ENCODE results near the gene PDE8A. TPM values are rescaled to one million over a fixed set of nuclear protein-coding genes. Genes with fewer than 3 reads are reported as not detected.

Gene PDE8A, protein sequence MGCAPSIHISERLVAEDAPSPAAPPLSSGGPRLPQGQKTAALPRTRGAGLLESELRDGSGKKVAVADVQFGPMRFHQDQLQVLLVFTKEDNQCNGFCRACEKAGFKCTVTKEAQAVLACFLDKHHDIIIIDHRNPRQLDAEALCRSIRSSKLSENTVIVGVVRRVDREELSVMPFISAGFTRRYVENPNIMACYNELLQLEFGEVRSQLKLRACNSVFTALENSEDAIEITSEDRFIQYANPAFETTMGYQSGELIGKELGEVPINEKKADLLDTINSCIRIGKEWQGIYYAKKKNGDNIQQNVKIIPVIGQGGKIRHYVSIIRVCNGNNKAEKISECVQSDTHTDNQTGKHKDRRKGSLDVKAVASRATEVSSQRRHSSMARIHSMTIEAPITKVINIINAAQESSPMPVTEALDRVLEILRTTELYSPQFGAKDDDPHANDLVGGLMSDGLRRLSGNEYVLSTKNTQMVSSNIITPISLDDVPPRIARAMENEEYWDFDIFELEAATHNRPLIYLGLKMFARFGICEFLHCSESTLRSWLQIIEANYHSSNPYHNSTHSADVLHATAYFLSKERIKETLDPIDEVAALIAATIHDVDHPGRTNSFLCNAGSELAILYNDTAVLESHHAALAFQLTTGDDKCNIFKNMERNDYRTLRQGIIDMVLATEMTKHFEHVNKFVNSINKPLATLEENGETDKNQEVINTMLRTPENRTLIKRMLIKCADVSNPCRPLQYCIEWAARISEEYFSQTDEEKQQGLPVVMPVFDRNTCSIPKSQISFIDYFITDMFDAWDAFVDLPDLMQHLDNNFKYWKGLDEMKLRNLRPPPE
- total RNA-seq (2012; rRNA removed), result 17.0 and 17.5 TPM in 2 replicates

DNA sequence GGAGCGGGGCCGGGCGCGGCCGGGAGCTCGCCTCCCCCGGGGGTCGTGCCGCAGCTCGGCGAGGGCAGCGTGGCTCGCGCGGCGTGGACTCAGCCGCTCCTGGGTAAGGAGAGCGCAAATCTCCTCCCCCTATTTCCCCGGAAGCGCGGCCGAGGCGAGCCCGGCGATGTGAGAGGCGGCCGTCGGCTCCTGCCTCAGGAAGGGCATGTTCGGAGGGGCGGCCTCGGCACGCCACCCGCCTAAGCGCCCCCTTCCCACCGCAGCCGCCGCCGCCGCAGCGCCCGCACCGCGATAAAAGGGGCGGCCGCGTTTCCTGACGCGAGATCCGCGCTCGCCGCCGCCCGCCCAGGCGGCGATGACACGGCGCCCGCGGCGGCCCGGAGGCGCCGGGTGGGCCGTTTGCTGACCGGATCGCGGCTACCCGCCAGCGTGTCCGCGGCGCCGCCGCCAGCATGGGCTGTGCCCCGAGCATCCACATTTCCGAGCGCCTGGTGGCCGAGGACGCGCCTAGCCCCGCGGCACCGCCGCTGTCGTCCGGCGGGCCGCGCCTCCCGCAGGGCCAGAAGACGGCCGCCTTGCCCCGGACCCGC is at the start of gene PDE8A:
Gene PDE8A, plus strand, starts transcription at position 146 of the 590 bp plus-strand sequence. Its CDS starts 307 bp downstream, at position 453.
- Histone ChIP-seq H3K4me1 (ENCODE audit: control insufficient read depth, insufficient read depth, low read length) (peaks cover 12% of the 10 kb centered on the region), H3K9ac (ENCODE audit: low read depth, low read length) (peak within 1 kb of the TSS; percentile 86), H3K4me2 (ENCODE audit: low read length) (peak within 1 kb of the TSS; percentile 96), H3K9me3 (replicated peaks; ENCODE audit: low read length) (no peaks in the 10 kb centered on the region), H3K4me3 (ENCODE audit: low read length) (peak within 1 kb of the TSS; percentile 91), H3K36me3 (ENCODE audit: insufficient read depth, low read length) (no peaks in the 10 kb centered on the region), H3K27me3 (ENCODE audit: control insufficient read depth, insufficient read depth, low read length) (no peaks in the 10 kb centered on the region)

DNA sequence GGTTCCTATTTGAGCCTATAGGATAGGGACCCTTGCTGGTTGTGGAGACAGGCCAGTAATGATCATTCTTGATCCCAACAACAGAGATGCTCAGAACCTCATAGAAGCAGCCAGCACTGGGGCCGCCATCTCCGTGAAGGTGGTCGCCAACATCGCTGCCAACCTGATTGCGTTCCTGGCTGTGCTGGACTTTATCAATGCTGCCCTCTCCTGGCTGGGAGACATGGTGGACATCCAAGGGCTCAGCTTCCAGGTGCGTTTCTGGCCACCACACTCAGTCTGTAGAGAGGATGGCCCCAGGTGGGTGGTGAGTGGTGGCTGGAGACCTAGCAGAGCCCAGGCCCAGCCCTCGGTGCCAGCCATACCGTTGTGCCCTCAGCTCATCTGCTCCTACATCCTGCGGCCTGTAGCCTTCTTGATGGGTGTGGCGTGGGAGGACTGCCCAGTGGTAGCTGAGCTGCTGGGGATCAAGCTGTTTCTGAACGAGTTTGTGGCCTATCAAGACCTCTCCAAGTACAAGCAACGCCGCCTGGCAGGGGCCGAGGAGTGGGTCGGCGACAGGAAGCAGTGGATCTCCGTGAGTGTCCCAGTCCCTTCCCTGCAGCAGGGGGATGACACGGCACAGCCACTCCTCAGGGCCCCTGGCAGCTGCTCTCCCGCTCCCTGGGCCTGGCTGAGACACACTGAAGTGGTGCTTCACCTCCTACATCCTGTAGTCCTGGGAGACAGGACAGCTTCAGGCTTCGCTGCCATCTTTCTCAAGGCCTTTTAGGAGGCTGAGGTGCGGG is 46.5 kb upstream of the PDE8A start:
- Histone ChIP-seq H3K4me2 (ENCODE audit: low read length) (no peak overlapping the region), H3K36me3 (ENCODE audit: insufficient read depth, low read length) (no peaks in the 10 kb centered on the region), H3K9me3 (replicated peaks; ENCODE audit: low read length) (no peaks in the 10 kb centered on the region), H3K4me1 (ENCODE audit: control insufficient read depth, insufficient read depth, low read length) (peaks cover 1% of the 10 kb centered on the region), H3K27me3 (ENCODE audit: control insufficient read depth, insufficient read depth, low read length) (peaks cover 15% of the 10 kb centered on the region), H3K9ac (ENCODE audit: low read depth, low read length) (no peak overlapping the region), H3K4me3 (ENCODE audit: low read length) (no peak overlapping the region)

DNA sequence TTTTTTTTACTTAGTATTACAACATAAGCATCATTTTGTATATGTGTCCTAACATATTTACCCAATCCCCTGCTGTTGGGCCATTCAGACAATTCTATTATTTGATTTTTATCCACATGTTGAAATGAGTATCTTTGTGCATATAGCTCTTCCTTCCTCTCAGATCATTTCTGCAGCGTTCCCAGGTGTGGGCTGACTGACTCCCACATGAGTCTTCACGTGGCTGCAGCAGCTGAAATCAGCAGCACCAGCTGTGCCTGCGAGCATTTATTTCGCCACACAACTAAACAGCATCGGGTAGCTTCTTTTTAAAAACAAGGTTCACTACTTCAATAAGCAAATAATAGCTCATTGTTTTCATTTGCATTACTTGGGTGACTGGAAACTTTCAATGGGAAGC is 44.5 kb upstream of the PDE8A start:
- Histone ChIP-seq H3K9me3 (replicated peaks; ENCODE audit: low read length) (no peaks in the 10 kb centered on the region), H3K4me1 (ENCODE audit: control insufficient read depth, insufficient read depth, low read length) (no peaks in the 10 kb centered on the region), H3K4me2 (ENCODE audit: low read length) (no peak overlapping the region), H3K9ac (ENCODE audit: low read depth, low read length) (no peak overlapping the region), H3K27me3 (ENCODE audit: control insufficient read depth, insufficient read depth, low read length) (peaks cover 15% of the 10 kb centered on the region), H3K4me3 (ENCODE audit: low read length) (no peak overlapping the region), H3K36me3 (ENCODE audit: insufficient read depth, low read length) (no peaks in the 10 kb centered on the region)

DNA sequence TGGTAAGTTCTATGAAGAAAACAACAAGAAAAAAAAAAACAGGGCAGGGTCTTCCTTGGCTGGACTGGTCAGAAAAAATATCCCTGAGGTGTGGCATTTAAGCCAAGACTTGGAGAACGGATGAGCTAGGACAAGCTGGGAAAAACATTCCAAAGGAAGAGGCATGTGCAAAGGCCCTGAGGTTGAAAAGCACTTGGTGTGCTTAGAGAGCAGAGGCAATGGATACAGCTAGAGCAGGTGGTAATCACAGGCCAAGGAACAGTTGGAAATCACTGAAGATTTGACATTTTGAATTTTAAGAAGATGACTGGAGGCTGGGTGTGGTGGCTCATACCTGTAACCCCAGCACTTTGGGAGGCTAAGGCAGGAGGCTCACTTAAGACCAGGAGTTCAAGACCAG is 42.9 kb upstream of the PDE8A start:
- Histone ChIP-seq H3K9ac (ENCODE audit: low read depth, low read length) (no peak overlapping the region), H3K4me3 (ENCODE audit: low read length) (no peak overlapping the region), H3K9me3 (replicated peaks; ENCODE audit: low read length) (no peaks in the 10 kb centered on the region)

DNA sequence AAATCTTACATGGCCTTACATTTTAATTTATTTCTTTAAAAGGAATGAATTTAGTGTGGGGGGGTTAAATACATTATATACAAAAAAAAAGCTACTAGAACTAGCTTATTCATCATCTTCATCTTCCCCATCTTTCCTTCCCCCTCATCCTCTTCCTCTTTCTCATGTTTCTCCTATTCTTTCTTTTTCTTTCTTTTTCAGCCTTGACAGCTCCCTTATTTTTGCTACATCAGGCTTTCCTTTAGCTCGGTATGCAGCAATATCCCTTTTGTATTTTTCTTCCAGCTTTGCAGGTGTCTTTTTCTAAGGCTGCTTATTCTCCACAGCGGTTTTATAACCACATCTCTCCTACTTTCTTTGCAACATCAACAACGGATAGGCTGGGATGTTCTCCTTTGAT is 41.3 kb upstream of the PDE8A start:
- Histone ChIP-seq H3K4me1 (ENCODE audit: control insufficient read depth, insufficient read depth, low read length) (no peaks in the 10 kb centered on the region), H3K9me3 (replicated peaks; ENCODE audit: low read length) (no peaks in the 10 kb centered on the region), H3K9ac (ENCODE audit: low read depth, low read length) (no peak overlapping the region)

More for the DNA sequence above, 42.9 kb upstream of the PDE8A start:
- Histone ChIP-seq H3K27me3 (ENCODE audit: control insufficient read depth, insufficient read depth, low read length) (peaks cover 15% of the 10 kb centered on the region), H3K4me1 (ENCODE audit: control insufficient read depth, insufficient read depth, low read length) (no peaks in the 10 kb centered on the region), H3K4me2 (ENCODE audit: low read length) (no peak overlapping the region), H3K36me3 (ENCODE audit: insufficient read depth, low read length) (no peaks in the 10 kb centered on the region)

DNA sequence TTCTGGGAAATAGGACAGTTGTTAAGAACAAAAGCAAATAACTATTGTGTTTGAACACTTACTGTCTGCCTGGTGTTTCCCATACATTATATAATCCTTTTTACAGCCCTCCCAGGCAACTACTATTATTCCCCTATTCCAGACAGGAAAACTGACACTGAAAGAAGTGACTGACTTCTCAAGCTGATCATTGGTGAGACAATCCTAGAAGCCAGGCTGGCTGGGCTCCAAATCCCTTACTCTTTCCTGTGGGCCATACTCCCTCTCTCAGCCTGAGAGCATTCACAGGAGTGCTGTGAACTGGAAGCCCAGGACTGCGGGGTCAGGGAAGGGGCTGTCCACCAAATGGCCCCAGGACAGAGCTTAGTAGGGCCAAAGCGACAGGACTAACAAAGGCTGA is 39.2 kb upstream of the PDE8A start:
- Histone ChIP-seq H3K36me3 (ENCODE audit: insufficient read depth, low read length) (no peaks in the 10 kb centered on the region), H3K4me2 (ENCODE audit: low read length) (no peak overlapping the region), H3K4me1 (ENCODE audit: control insufficient read depth, insufficient read depth, low read length) (peaks cover under 1% of the 10 kb centered on the region), H3K4me3 (ENCODE audit: low read length) (no peak overlapping the region), H3K9ac (ENCODE audit: low read depth, low read length) (no peak overlapping the region), H3K27me3 (ENCODE audit: control insufficient read depth, insufficient read depth, low read length) (peaks cover 15% of the 10 kb centered on the region), H3K9me3 (replicated peaks; ENCODE audit: low read length) (no peaks in the 10 kb centered on the region)

More for the DNA sequence above, 41.3 kb upstream of the PDE8A start:
- H3K36me3 ChIP-seq (ENCODE audit: insufficient read depth, low read length), result no peaks in the 10 kb centered on the region
- no peak overlapping the region for H3K4me3 ChIP-seq (ENCODE audit: low read length)
- no peak overlapping the region for H3K4me2 ChIP-seq (ENCODE audit: low read length)
- H3K27me3 ChIP-seq (ENCODE audit: control insufficient read depth, insufficient read depth, low read length), result peaks cover 15% of the 10 kb centered on the region

DNA sequence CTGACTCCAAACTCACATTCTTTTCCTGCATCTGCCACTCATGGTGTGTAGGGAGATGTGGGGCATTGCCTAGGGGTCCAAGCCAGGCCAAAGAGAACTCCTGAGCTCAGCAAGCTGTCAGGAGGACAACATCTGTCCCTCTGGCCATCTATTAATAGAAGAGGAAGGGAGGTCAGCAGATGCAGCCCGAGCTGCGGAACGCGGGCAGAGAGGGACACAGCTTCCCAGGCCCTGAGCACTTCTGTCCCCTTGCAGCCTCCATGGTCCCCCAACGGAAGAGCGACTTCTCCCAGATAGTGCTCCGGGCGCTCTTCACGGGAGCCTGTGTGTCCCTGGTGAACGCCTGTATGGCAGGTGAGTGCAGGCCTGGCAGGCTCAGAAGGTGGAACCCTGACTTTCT is 37.3 kb upstream of the PDE8A start:
- H3K9ac ChIP-seq (ENCODE audit: low read depth, low read length), result no peak overlapping the region
- peaks cover 18% of the 10 kb centered on the region for H3K4me1 ChIP-seq (ENCODE audit: control insufficient read depth, insufficient read depth, low read length)
- H3K4me3 ChIP-seq (ENCODE audit: low read length), result no peak overlapping the region
- no peaks in the 10 kb centered on the region for H3K36me3 ChIP-seq (ENCODE audit: insufficient read depth, low read length)
- H3K27me3 ChIP-seq (ENCODE audit: control insufficient read depth, insufficient read depth, low read length), result peaks cover 4% of the 10 kb centered on the region
- H3K4me2 ChIP-seq (ENCODE audit: low read length), result no peak overlapping the region
- no peaks in the 10 kb centered on the region for H3K9me3 ChIP-seq (replicated peaks; ENCODE audit: low read length)

DNA sequence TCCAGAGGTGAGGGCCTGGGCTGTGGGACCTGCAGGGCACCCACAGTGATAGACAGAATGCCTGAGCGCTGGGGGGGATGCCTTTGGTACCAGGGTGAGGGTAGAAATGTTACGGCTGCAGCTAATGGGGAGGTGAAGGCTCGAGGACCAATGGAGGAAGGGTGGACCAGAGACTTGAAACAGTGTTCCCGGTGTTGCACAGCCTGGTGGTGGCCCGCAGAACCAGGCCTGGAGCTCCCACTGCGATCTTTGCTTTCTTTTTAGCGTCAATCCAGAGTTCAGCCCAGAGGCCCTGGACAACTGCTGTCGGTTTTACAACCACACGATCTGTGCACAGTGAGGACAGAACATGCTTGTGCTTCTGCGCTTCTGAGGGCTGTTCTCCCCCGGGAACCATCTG is 36.8 kb upstream of the PDE8A start:
- no peaks in the 10 kb centered on the region for H3K36me3 ChIP-seq (ENCODE audit: insufficient read depth, low read length)
- no peak overlapping the region for H3K4me3 ChIP-seq (ENCODE audit: low read length)
- no peak overlapping the region for H3K4me2 ChIP-seq (ENCODE audit: low read length)
- peaks cover 22% of the 10 kb centered on the region for H3K4me1 ChIP-seq (ENCODE audit: control insufficient read depth, insufficient read depth, low read length)
- peaks cover 3% of the 10 kb centered on the region for H3K27me3 ChIP-seq (ENCODE audit: control insufficient read depth, insufficient read depth, low read length)
- no peaks in the 10 kb centered on the region for H3K9me3 ChIP-seq (replicated peaks; ENCODE audit: low read length)
- H3K9ac ChIP-seq (ENCODE audit: low read depth, low read length), result no peak overlapping the region

DNA sequence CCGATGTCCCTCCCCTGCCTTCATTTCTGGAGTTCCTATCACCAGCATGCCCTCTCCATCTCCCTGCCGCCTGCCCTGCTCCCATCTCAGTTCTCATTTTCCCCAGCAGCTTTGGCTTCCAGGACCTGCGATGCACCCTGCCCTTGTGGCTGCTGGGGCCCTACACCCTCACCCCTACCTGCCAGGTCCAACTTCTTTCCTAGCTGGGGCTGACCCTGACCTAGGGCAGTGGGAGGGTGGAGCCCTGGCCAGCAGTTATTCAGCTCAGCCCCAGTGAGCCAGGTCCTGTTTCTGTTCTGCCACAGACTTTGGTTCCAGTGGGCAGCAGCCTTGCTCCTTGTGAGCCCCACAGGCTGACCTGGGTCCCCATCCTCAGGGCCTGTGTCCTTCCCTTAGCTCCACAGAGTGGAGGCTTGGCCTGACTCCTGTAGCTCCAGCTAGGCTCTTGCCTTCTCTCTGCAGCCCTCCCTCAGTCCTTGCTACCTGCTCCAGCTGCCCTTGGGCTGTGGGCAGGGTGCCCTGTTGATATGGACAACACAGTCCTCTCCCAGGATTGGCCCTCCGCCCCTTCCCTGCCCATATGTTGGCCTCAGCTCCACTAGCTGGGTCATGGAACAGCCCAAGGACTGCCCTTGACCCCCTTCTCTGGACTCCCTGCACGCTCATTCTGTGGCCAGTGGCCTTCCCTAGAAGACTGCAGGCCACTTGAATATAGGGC is 34.7 kb upstream of the PDE8A start:
- Histone ChIP-seq H3K9me3 (replicated peaks; ENCODE audit: low read length) (no peaks in the 10 kb centered on the region), H3K4me3 (ENCODE audit: low read length) (no peak overlapping the region), H3K4me2 (ENCODE audit: low read length) (no peak overlapping the region), H3K4me1 (ENCODE audit: control insufficient read depth, insufficient read depth, low read length) (peaks cover 32% of the 10 kb centered on the region), H3K9ac (ENCODE audit: low read depth, low read length) (no peak overlapping the region), H3K27me3 (ENCODE audit: control insufficient read depth, insufficient read depth, low read length) (no peaks in the 10 kb centered on the region), H3K36me3 (ENCODE audit: insufficient read depth, low read length) (no peaks in the 10 kb centered on the region)

DNA sequence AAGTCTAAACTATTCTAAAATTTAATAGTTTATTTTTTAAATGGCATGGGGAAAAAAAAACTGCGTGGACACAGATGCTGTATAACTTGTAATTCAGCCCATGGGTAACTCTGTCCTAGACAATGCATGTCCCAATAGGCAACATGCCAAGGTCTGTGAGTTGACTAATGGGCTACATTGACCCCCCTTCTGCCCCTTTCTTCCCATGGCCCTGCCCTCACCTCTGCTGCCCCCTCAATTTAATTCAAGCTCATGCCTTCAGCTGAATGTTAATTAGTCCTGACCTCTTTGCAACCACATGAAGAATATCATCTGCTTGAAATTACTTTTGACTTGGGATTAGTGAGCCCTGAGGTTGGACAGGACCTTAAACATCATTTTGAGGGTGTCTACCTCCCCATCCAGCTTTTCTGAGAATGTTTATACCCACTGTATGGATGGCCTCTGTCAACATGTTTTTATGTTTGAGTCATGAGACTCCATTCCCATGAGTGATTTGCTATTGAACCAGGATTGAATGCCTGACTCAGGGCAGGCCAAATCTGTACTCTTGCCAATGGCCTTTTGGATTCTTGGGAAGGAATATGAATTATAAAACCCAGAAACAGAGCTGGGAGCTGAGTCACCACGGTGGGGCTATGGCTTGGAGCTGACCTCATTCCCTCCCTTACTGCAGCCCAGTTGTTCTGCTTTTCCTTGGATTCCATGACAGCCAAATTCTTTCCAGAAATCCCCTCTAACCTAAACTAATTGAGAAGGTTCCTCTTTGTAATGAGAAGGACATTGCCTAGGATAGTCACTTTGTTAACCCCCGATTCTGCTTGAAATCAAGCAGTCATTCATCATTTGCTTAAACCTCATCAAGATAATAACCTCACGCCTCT is 33.5 kb upstream of the PDE8A start:
- Histone ChIP-seq H3K36me3 (ENCODE audit: insufficient read depth, low read length) (no peaks in the 10 kb centered on the region), H3K9me3 (replicated peaks; ENCODE audit: low read length) (no peaks in the 10 kb centered on the region), H3K4me2 (ENCODE audit: low read length) (peak overlapping the region; percentile 5), H3K9ac (ENCODE audit: low read depth, low read length) (no peak overlapping the region), H3K4me1 (ENCODE audit: control insufficient read depth, insufficient read depth, low read length) (peaks cover 32% of the 10 kb centered on the region), H3K27me3 (ENCODE audit: control insufficient read depth, insufficient read depth, low read length) (no peaks in the 10 kb centered on the region), H3K4me3 (ENCODE audit: low read length) (no peak overlapping the region)

Data from skeletal muscle satellite cell (primary cell).